ENCODE data around the gene KCNC3.

GRCh38 chr19:50358483-50359327 is 29.5 kb upstream of the KCNC3 start:
- TF ChIP-seq CTCF (conservative IDR thresholded peaks at IDR 0.05; ENCODE audit: low read length) (no peak), EZH2phosphoT487 (IDR thresholded peaks at IDR 0.05; ENCODE audit: borderline replicate concordance, low read depth, low read length) (no peak)
